Liver (tissue), 9 donors: Measurements from ENCODE around the gene COL5A1. TPM values are rescaled to one million over a fixed set of nuclear protein-coding genes. Genes with fewer than 3 reads are reported as not detected.

Experiments
- DNase-seq: peaks from one replicate; pipeline ENCODE4 v3.0.0-alpha.2; 2017; ENCODE audit warnings: low spot score
- H3K27ac ChIP-seq, 2 donors: one replicate each; pipeline ENCODE4 v1.7.0; 2013; ENCODE audit warnings: inconsistent platforms in 2 of 2, low read length in 2 of 2, control low read depth in 1 of 2, low read depth in 1 of 2, mild to moderate bottlenecking in 1 of 2
- H3K27me3 ChIP-seq, 4 donors: one replicate each; pipeline versions ENCODE4 v1.6.1 to v1.7.0; 2013; ENCODE audit warnings: low read length in 3 of 4, inconsistent platforms in 1 of 4, mild to moderate bottlenecking in 1 of 4, moderate library complexity in 1 of 4; ENCODE audit not compliant: control insufficient read depth in 4 of 4, insufficient read depth in 4 of 4
- H3K36me3 ChIP-seq, 4 donors: one replicate each; pipeline versions ENCODE4 v1.6.1 to v1.7.0; 2013; ENCODE audit warnings: low read length in 3 of 4, mild to moderate bottlenecking in 3 of 4, low read depth in 1 of 4, moderate library complexity in 1 of 4; ENCODE audit not compliant: control insufficient read depth in 4 of 4, insufficient read depth in 3 of 4
- H3K4me1 ChIP-seq, 4 donors: one replicate each; pipeline versions ENCODE4 v1.6.1 to v1.7.0; 2013; ENCODE audit warnings: low read length in 3 of 4, mild to moderate bottlenecking in 3 of 4, moderate library complexity in 1 of 4; ENCODE audit not compliant: control insufficient read depth in 4 of 4, insufficient read depth in 4 of 4
- H3K4me3 ChIP-seq, 3 donors: one replicate each; pipeline versions ENCODE4 v1.6.1 to v1.7.0; 2013; ENCODE audit warnings: low read length in 3 of 3, control low read depth in 1 of 3, low read depth in 1 of 3, mild to moderate bottlenecking in 1 of 3
- H3K9ac ChIP-seq, 2 donors: one replicate each; pipeline ENCODE4 v1.7.0; 2013; ENCODE audit warnings: low read length in 2 of 2, mild to moderate bottlenecking in 2 of 2, moderate library complexity in 2 of 2, control low read depth in 1 of 2, low read depth in 1 of 2
- H3K9me3 ChIP-seq, 4 donors: one replicate each; pipeline versions ENCODE4 v1.6.1 to v1.7.0; 2013; ENCODE audit warnings: low read length in 3 of 4; ENCODE audit not compliant: control insufficient read depth in 4 of 4
- ATF3 ChIP-seq: IDR thresholded peaks from 2 replicates; pipeline ENCODE4 v1.6.1; 2016; ENCODE audit warnings: antibody characterized with exemption
- CTCF ChIP-seq: fragments of 150-350 bp; IDR thresholded peaks from 2 replicates; pipeline ENCODE4 v1.5.1; 2017; ENCODE audit warnings: improper control_type of control experiment, low read depth, low read length; ENCODE audit not compliant: missing input control
- EGR1 ChIP-seq, 2 donors: IDR thresholded peaks; 2 replicates each; pipeline ENCODE4 v1.6.1; 2016 to 2018; ENCODE audit warnings: antibody characterized with exemption in 2 of 2, low read depth in 2 of 2
- FOXA1 ChIP-seq: IDR thresholded peaks from 2 replicates; pipeline ENCODE4 v1.6.1; 2016; ENCODE audit warnings: antibody characterized with exemption
- GABPA ChIP-seq, 2 donors: IDR thresholded peaks in 1 of 2; conservative IDR thresholded peaks in 1 of 2; 2 replicates each; pipeline ENCODE4 v1.6.1; 2016; ENCODE audit warnings: antibody characterized with exemption in 2 of 2, mild to moderate bottlenecking in 1 of 2, moderate library complexity in 1 of 2
- HNF4A ChIP-seq, 2 donors: conservative IDR thresholded peaks; 2 replicates each; pipeline ENCODE4 v1.6.1; 2016; ENCODE audit warnings: antibody characterized with exemption in 2 of 2, mild to moderate bottlenecking in 2 of 2
- HNF4G ChIP-seq: IDR thresholded peaks from 2 replicates; pipeline ENCODE4 v1.6.1; 2016; ENCODE audit warnings: antibody characterized with exemption
- JUND ChIP-seq, 2 donors: IDR thresholded peaks; 2 replicates each; pipeline ENCODE4 v1.6.1; 2016; ENCODE audit warnings: antibody characterized with exemption in 2 of 2
- MAX ChIP-seq: IDR thresholded peaks from 2 replicates; pipeline ENCODE4 v1.6.1; 2016; ENCODE audit warnings: antibody characterized with exemption
- NR2F2 ChIP-seq: IDR thresholded peaks from 2 replicates; pipeline ENCODE4 v1.6.1; 2016; ENCODE audit warnings: antibody characterized with exemption
- RAD21 ChIP-seq, 2 donors: IDR thresholded peaks; 2 replicates each; pipeline ENCODE4 v1.6.1; 2016; ENCODE audit warnings: antibody characterized with exemption in 2 of 2, mild to moderate bottlenecking in 2 of 2
- REST ChIP-seq: IDR thresholded peaks from 2 replicates; pipeline ENCODE4 v1.6.1; 2016; ENCODE audit warnings: antibody characterized with exemption, mild to moderate bottlenecking
- RXRA ChIP-seq, 2 donors: IDR thresholded peaks; 2 replicates each; pipeline ENCODE4 v1.6.1; 2017 to 2018; ENCODE audit warnings: antibody characterized with exemption in 2 of 2, mild to moderate bottlenecking in 1 of 2
- SP1 ChIP-seq: IDR thresholded peaks from 2 replicates; pipeline ENCODE4 v1.6.1; 2018; ENCODE audit warnings: antibody characterized with exemption, mild to moderate bottlenecking
- TAF1 ChIP-seq: conservative IDR thresholded peaks from 2 replicates; pipeline ENCODE4 v1.6.1; 2016; ENCODE audit warnings: antibody characterized with exemption, mild to moderate bottlenecking
- YY1 ChIP-seq: IDR thresholded peaks from 2 replicates; pipeline ENCODE4 v1.6.1; 2016; ENCODE audit warnings: antibody characterized with exemption, mild to moderate bottlenecking
- WGBS: extraction: QIAGEN DNeasy Blood & Tissue Kit; methylation state at CpG from one replicate; pipeline ENCODE4 v1.1.7; 2013; 5-methylcytosine and 5-hydroxymethylcytosine counted together
- polyA plus RNA-seq, 2 donors: library from polyadenylated mRNA; stranded (reverse) in 1 of 2; unstranded in 1 of 2; fragments of 200-250 nt in 1 of 2; fragments of >200 nt in 1 of 2; fragmentation: Nextera tagmentation in 1 of 2; extraction: Ambion mirVana in 1 of 2; gene quantifications; one replicate each; pipeline versions ENCODE4 v1.2.1 to v1.2.3, GENCODE V29; 2013 to 2015
- total RNA-seq, 2 donors: library from RNA; depleted of rRNA; stranded (reverse); fragments of >200 nt; gene quantifications; one replicate each; pipeline ENCODE4 v1.2.3, GENCODE V29; 2014
- donor health status: healthy.
- donor health status: healthy.
- donor health status: healthy.
- donor health status: healthy.
- donor health status: healthy.

COL5A1 gene
- total and polyA plus RNA-seq, 4 donors, result 0.67 to 15.6 (median 11.2) TPM

- Histone ChIP-seq H3K4me1 (no peaks in the 10 kb centered on the region), H3K27me3 (peaks cover 0 to 1% (median 0%) of the 10 kb centered on the region in 4 donors), H3K36me3 (no peaks in the 10 kb centered on the region), H3K9me3 (no peaks in the 10 kb centered on the region), H3K9ac (no peak overlapping the region), H3K27ac (no peak overlapping the region), H3K4me3 (no peak overlapping the region)
- WGBS, result 88% methylated on average over 25 of the region's 25 CpGs
- no peak for DNase-seq
- no peak for TF ChIP-seq ATF3
- no peak for TF ChIP-seq SP1
Observed at GRCh38 chr9:134834957-134835419, 193.4 kb downstream of the COL5A1 start.

GRCh38 chr9:134835448-134835847 lies 193.8 kb downstream of the COL5A1 start:
- no peaks in the 10 kb centered on the region for H3K4me1 ChIP-seq
- DNase-seq, result no peak
- TF ChIP-seq FOXA1 (no peak), SP1 (no peak), MAX (no peak), HNF4A (conservative IDR thresholded peaks at IDR 0.05) (no peak), NR2F2 (no peak), EGR1 (IDR thresholded peaks at IDR 0.05; ENCODE audit: low read depth in 2 of 2) (no peak), REST (no peak), ATF3 (no peak), GABPA (IDR thresholded peaks at IDR 0.05 in 1 of 2, conservative IDR thresholded peaks at IDR 0.05 in 1 of 2) (no peak), RAD21 (IDR thresholded peaks at IDR 0.05) (no peak)
- H3K9me3 ChIP-seq, result no peaks in the 10 kb centered on the region
- no peaks in the 10 kb centered on the region for H3K36me3 ChIP-seq
- H3K27ac ChIP-seq, result no peak overlapping the region
- H3K4me3 ChIP-seq, result no peak overlapping the region
- H3K27me3 ChIP-seq, result peaks cover 0 to 3% (median 0%) of the 10 kb centered on the region in 4 donors
- 85% methylated on average over 16 of the region's 16 CpGs for WGBS
- no peak overlapping the region for H3K9ac ChIP-seq

GRCh38 chr9:134835987-134836386 lies 194.4 kb downstream of the COL5A1 start:
- Histone ChIP-seq H3K4me1 (no peaks in the 10 kb centered on the region), H3K27ac (no peak overlapping the region), H3K27me3 (peaks cover 0 to 3% (median 0%) of the 10 kb centered on the region in 4 donors), H3K4me3 (no peak overlapping the region), H3K9ac (no peak overlapping the region), H3K9me3 (no peaks in the 10 kb centered on the region), H3K36me3 (no peaks in the 10 kb centered on the region)
- WGBS, result 85% methylated on average over 13 of the region's 13 CpGs
- TF ChIP-seq JUND (IDR thresholded peaks at IDR 0.05), result no peak
- no peak for TF ChIP-seq HNF4G
- TF ChIP-seq CTCF, result no peak
- no peak for TF ChIP-seq HNF4A (conservative IDR thresholded peaks at IDR 0.05)
- no peak for TF ChIP-seq TAF1
- TF ChIP-seq YY1, result no peak
- no peak for TF ChIP-seq GABPA (IDR thresholded peaks at IDR 0.05 in 1 of 2, conservative IDR thresholded peaks at IDR 0.05 in 1 of 2)
- no peak for TF ChIP-seq REST
- TF ChIP-seq NR2F2, result no peak
- TF ChIP-seq RXRA (IDR thresholded peaks at IDR 0.05), result no peak
- no peak for TF ChIP-seq RAD21 (IDR thresholded peaks at IDR 0.05)
- TF ChIP-seq FOXA1, result no peak
- DNase-seq, result no peak
